ENCODE data around the gene FOXC1.

Gene FOXC1

GRCh38 chr6:1612974-1613306 is 3.2 kb downstream of the FOXC1 start:
- DNase-seq, result no peak

DNA sequence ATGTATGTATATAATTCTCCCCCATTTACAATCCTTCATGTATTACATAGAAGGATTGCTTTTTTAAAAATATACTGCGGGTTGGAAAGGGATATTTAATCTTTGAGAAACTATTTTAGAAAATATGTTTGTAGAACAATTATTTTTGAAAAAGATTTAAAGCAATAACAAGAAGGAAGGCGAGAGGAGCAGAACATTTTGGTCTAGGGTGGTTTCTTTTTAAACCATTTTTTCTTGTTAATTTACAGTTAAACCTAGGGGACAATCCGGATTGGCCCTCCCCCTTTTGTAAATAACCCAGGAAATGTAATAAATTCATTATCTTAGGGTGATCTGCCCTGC is 3.6 kb downstream of the FOXC1 start:
- no peak for DNase-seq

- no peak for DNase-seq
Observed at GRCh38 chr6:1613688-1614447, 4.2 kb downstream of the FOXC1 start.

DNA sequence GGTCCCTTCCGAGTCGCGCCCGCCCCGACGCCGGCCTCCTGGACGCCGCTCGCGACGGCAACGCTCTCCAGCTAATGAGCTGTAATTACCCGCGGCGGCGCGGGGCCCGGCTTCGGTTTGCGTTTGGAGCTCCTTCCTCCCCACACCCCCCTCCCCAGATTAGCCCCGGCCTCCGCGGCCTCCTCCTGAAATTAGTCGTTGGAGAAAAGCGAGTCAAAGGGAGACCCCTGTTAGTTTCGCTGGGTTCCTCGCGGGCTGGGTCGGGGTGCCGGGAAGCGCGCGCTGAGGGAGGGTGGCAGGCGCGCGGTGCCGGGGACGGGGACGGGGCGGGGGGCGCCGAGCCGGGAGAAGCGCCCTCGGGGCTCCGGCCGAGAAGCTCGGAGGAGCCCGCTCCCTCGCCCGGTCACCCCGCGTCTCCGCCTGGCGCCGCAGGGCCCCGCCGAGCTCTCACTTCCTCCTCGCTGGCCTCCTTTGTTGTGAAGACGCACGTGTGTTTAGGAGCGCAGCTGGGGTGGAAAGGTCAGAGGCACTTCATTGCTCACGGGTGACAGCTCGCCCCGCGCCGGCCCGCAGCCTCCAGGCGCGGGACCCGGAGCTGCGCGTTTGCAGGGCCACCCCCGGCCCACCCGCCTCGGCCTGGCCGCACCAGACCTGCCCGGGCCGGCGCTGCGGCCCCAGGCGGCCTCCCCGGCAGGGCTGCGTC is 4.9 kb downstream of the FOXC1 start:
- no peak for DNase-seq

DNA sequence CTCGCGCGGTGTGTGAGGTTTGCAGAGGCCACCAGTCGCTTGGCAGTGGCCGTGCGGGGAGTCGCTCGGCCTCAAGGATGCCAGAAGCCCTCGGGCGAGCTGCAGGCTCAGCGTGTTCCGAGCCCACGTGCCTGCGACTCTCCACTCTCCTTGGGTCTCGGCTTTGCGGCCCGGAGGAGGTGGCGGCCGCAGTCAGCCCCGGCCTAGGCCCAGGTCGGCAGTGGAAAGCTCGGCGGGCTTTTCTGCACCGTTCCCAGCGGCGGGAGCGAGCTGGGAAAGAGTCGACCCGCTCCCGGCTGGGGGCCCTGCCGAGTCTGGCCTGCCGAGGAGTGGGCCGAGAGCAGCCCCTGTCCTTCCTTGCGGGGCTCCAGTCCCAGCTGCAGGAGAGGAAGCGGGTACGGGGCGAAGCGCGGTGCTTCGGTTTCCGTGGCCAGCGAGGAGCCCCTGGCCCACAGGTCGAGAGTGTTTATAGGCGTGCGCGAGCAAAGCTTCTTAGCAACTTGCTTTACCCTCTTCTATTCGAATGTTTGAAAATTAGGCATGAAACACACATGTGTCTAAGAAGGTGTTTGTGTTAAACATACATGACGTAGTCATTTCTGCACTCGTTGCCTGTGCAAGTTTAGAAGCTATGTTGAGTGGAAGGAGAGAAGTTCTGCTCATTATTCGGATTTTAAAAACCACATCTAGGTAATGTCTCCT is 5.6 kb downstream of the FOXC1 start:
- no peak for DNase-seq

- no peak for DNase-seq
Observed at GRCh38 chr6:1615853-1616420, 6.2 kb downstream of the FOXC1 start.

DNA sequence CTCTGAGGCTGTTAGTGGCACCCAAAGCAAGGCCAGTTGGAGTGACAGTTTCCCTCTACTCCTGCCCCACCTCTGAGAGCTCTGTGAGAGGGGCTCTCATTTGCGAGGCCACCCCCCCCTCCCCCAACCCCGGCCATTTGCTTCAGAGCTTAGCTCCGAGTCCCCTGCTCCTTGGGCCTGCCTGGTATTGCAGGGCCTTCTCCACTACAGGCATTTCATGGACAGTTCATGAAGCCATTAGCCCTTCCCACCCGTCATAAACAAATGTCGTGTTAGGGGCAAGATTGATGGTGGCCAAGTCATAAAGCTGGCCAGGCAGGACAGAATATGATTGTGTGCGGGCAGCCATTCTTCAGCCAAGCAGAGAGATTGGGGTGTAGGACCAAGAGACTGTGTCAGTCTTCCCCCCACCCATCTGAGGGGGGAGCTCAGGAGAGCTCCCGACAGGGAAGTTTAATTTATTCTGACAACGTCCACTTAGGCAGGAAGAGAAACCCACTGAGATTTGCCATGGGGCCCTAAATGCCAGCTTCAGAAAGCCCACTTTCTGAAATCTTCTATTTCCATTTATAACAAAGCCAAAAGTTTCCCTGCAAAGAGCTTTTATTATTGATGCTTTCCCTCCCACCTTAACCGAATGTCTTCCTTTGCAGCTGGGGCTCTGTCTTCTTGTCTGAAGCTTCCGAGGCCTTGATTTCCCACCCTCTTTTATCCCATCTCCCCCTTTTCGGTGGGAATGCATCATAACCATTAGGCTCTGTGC is 7.2 kb downstream of the FOXC1 start:
- no peak for DNase-seq

GRCh38 chr6:1617466-1618310 is 8.0 kb downstream of the FOXC1 start:
- DNase-seq, result no peak

DNA sequence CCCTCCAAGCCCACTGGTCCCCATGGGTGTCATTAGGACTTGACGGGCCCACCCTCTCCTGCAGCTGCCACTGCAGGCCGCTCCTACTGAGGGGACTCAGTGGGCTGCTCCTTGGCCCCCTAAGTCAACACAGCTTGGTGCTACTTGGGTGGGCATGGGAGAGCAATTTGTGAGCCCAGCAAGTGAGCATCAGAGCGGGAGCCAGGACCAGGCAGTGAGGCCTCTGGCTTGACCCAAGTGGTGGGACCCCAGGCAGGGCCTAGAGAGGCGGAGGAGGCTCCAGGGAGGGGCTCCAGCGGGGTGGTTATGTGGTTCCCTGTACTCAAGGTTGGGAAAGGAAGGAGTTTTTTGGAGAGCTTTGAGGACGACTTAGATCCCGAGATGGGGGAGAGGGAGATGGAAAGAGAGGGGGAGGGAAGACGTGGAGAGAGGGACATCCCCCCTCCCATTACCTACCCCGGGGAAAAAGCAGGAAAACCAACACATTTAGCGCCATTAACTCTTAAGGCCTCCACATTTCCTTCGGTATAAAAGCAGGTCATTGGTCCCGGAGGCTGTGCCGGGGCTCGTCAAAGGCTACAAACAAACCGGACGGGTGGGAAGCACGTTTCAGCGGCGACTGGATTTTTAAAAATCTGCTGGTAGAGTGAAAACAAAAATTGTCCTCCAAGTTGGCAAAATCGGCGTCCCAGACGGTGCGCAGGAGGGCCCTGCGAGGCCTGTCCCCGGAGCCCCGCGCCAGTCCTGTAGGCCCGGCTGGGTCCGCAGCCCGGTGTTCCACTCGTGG is 8.8 kb downstream of the FOXC1 start:
- DNase-seq, result no peak

DNA sequence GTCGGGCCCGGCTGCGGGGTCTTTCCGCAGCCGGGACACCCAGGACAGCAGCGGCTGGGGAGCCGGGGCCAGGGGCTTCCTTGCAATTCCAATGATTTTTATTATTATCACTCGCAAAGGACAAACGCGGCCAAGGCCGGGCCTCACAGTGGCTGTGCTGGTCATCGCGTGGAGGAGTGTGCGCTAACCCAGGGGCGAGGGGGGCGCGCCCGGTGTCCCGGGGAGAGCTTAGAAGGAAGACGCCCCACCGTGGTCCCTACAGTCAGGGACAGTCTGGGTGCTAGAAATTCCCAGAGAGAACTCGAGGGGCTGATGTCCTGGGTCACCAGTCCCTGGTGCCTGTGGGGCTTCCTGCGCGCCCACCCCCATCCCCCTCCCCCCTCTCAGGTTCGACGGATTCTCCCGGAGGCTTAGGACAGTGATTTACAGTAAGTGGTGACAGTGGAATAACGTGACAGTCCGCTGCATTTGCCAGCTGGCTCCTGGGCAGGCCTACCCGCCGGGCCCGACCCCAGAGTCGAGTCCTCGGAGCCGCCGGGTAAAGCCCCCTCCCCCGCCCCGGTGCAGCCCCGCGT is 9.5 kb downstream of the FOXC1 start:
- DNase-seq, result no peak

DNA sequence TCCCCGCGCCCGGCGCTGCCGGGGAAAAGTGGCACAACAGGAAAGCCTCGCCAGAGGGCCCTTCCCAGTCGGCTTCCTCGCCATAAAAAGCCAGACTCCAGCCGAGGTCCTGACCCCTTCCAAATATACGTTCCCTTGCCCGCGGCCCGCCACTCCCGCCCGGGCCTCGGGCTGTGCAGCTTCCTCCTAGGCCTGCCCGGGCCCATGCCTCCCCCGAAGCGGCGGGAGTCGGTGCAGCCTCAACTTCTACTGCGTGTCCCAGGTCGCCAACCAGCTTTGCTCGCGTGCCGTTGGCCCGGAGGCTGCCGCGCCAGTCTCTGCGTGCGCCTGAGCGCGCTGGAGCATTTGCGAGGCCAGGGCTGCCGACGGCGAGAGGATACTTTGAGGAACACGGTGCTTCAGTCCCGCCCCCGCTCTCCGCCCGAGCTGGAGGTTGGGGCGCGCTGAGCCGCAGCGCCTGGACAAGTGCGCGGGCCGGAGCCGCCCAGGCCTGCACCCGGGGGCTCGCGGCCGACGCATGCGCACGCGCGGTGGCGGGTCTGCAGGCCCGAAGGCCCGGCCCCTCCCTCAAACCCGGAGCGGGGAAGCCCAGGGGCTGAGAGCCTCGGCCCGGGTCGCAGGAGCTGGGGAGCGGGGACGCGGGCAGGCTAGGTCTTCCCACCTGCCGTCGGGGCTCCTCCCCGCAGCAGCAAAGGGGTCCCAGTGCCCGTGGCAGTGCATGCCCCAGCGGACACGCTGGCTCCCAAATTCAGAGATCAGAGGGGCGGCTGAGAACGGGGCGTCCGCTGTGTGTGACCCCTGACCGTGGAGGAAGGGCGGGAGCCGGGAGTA is 10.2 kb downstream of the FOXC1 start:
- no peak for DNase-seq

- no peak for DNase-seq
Observed at GRCh38 chr6:1620504-1621069, 10.9 kb downstream of the FOXC1 start.

DNA sequence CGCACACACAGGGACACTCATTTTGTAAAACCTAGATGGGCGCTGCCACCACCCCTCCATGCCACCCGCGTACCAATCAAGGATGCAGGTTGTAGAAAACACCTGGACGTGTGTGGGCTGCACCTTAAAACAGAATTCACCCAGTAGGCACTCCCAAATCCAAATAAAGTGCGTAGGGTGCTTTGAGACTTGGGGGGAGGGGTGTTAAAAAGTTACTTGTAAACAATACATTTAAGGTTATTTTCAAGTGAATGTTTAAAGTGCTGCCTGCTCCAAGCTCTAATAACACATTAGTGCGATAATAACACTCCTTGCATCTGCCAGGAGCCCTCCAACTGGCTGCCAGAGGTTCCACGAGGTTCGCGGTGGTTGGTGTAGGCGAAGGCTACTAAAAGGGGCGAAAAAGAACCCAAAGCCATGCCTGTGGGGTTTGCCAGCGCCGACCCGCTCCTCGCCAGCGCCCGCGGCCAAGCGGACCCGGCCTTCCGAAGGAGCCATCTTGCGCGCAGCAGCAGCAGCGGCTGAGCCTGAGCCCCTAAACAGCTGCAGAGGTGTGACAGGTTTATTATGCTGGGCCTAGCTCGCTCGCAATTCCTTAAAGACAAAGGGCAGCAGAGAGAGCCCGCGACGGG is 11.5 kb downstream of the FOXC1 start:
- DNase-seq, result no peak

DNA sequence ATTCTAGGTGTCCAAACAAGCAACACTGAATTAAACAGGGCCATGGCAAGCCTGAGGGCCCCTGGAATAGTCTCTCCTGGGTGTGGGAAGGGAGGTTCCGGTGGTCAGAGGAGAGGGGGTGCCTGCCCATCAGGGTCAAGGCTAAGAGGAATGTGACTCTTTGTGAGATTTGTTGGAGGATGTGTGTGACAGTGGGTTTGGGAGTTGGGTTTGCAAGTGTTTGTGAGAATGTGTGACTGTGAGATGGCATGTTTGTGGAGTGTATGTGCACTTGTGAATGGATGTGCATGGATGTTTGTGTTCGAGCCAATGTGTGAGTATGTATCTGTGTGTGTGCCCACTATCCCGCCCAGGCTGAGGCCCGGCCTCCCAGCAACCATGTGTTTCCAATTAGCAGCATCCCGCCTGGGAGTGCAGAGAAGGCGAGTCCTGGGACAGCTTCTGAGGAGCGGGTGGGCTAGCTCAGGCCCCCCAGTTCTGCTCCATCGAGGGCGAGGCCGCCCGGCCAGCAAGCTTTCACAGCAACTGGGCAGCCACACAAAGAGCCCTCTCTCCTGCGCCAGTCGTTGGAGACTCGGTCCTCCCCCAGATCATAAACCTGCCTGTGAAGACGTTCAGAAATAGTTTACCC is 12.6 kb downstream of the FOXC1 start:
- DNase-seq, result no peak

DNA sequence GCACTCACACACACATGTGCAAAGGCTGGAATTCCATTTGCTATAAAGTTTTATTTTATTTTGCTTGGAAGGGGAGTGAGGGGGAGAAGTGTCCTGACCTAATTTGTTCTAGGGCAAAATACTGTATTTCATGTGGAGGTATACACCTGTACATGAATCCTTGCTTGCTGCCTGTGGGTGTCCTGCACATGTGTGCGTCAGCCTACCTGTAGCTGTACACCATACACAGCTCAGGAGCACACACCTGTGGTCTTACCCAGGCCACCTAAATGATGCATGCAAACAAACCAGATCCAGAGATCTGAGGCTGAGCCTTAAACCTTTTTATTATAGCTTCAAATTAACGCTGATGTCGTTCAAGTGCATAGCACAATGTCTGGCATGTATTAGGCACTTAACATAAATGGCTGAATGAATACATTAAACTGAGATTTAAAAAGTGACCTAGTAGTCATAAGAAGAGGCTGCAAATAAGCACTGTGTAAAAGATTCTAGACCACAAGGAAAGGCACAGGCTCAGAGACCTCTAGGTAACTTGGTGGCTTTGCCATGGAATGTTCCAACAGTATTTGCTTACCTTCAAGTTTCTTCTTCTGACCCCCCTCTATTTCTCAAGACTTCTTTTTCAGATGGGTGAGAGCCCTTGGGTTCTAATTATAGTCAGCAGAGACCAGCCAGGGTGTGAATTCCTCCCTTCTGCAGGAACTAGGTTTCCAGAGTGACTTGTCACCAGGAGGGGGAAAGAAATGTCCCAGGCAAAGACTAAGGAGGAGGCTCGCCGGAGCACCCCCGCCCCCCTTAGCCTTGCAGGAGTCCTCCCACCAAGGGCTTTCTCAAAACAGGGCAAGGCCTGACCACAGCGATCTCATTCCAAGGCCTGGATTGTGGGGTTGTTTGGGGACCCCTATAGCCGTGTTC is 13.4 kb downstream of the FOXC1 start:
- no peak for DNase-seq

DNA sequence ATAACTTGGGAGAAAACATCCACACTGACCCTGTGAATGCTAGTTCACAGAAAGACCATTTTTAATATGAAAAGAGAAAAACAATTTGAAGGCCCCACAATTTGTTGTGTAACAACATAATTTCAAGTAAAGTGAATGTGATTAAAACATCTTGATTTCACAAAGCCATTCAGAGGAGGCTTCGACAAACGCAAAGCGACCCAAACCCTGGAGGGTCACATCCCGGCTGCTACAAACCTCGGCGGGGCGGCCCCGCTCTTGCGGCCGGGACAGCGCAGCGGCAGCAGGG is 14.0 kb downstream of the FOXC1 start:
- DNase-seq, result no peak

GRCh38 chr6:1624058-1624850 is 14.5 kb downstream of the FOXC1 start:
- DNase-seq, result no peak

Data from NCI-H2171 treated with DMSO at 0.1 percent for 48 hours (cell line).